GM18526 (cell line): ENCODE measurements around the gene ANKRD28.

ENCODE experiments used
- POLR2A ChIP-seq: IDR thresholded peaks from 3 replicates; pipeline ENCODE4 v1.6.1; 2011; ENCODE audit not compliant: insufficient read length; ENCODE audit errors: extremely low read depth

Gene ANKRD28

DNA sequence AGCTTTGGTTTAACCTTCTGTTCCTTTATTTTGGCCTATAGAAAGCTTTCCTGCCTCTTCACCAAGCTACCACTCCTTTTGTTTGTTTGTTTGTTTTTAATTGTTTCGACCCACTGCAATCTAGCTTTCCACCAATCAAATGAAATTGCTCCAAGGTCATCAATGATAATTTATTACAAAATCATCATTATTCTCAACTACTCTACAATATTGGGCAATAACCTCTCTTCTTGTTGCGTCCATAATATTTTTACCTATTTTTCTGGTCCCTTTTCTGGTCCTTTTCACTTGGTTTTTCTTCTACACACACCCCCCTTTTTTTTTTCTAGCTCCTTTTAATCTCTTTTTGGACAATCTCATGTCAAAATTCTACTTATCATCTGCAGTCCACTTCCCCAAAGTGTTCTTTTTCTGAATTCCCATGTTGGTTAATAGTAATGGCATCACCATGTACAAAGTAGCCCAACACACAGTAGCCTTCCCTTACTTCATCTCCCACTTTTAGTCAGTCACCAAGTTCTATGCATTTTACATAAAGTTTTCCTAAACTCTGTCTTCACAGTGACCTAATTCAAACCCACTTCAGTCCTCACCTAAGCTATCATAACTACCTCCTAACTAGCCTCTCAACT lies 11.0 kb upstream of the ANKRD28 start:
- TF ChIP-seq POLR2A: no peak

GRCh38 chr3:15805756-15806266 lies 8.0 kb upstream of the ANKRD28 start:
- TF ChIP-seq POLR2A: no peak

- no peak for TF ChIP-seq POLR2A
Observed at GRCh38 chr3:15804553-15805095, 6.8 kb upstream of the ANKRD28 start.

DNA sequence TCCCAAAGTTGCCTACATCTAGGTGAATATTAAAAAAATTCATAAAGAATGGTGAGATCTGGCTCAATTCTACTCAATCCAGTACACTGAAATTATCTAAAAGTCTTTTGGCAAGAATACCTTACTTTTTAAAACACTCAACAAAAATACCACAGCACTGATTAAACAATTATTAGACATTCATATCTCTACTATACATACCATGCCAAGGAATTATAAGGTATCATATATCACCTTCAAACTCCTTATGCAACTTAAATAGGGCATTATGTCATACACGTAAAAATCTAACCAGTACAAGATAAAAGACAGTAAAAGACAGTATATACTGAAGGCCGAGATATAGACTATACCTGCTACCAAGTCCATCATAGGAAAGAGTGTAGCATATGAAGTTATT lies 6.1 kb upstream of the ANKRD28 start:
- no peak for TF ChIP-seq POLR2A

DNA sequence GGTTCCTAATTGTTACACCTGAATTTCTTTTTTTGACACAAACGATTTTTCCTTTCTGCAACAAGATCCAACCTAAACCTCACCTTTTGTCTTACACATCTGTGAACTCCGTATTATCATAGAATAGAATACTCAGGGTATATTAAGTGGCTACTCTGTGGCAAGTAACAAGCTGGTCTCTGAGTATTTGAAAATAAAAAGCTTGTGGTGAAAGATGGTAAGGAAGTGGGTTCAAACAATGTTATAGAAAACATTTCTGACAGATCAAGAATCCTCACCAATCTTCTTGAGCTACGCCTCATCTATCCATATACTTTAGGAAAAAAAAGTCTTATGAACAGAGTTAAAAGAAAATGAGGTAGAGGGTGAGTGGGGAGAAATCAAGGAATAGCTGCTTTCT lies 3.5 kb upstream of the ANKRD28 start:
- no peak for TF ChIP-seq POLR2A

DNA sequence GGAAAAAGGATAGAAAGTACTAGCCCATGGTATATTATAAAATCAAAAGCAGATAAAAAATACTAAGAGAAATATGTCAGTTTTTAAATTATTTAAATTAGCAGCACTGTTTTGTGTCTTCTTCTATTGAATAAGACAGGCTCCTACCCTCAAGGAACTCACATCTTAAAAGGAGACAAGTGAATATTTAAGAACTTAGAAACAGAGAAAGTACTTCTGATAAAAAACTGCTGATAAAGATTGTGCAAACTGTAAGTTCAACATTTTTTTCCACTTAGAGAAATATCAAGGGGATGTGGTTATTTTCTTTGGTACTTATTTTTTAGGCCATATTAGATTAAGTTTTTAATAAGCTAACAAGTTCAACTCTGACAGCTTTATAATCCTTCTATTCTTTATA lies 3.0 kb upstream of the ANKRD28 start:
- no peak for TF ChIP-seq POLR2A

DNA sequence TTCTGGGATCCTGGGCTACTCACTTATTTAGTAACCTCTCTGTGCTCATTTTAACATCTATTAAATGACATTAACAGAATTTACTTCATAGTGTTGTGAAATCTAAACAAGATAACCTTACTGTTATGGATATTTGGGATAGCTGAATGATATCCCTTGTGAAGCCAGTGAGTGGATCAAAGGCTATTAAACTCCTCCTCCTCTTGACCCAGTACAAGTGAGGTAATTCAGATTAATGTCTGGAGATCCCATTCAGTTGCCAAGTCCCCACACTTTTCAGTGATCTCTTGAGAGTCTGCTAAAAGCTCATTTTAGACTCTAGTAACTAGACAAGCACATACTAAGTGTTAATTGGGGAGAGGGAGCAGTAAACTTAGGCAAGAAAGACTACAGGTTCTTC lies 2.5 kb upstream of the ANKRD28 start:
- TF ChIP-seq POLR2A: no peak

GRCh38 chr3:15798533-15799245 lies 910 bp upstream of the ANKRD28 start:
- TF ChIP-seq POLR2A: no peak

DNA sequence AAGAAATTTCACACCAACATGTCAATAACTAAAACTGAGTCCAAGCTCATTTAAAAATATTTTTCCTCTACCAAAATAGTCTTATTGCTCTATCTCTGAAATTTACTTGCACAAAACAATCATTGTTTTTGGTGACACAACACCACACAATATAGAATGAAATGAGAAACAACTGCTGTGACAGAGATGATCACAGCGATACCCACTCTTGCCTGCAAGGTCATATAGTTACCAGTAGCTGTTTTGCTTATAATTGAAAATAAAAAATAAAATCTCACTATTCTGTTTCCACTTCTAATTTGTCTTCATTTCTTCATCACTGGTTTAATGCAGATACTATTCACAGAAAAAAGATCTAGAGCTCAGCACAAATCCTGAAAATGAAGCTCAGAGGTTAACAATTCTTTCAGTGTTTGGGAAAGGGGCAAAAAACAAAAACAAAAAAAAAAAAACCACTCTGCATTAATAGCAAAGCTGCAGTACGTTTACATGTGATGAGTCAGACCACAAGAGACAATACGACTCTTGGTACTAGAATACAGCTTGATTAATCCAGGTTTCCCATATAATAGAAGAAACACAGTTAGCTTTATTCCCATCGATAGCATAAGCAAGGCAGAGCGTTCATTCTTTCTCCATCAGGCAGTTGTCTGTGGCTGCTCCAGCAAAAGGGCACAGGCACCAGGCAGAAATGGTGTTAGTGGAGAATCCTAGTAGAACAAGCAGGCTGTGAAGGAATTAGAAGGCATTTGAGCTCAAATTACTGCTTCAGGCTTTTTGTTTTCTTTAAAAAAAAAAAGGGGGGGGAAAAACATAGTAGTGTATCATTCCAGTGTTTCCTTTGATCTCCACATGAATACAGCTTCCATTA lies 773 bp downstream of the ANKRD28 start:
- no peak for TF ChIP-seq POLR2A

- no peak for TF ChIP-seq POLR2A
Observed at GRCh38 chr3:15796331-15796730, 1.4 kb downstream of the ANKRD28 start.

- no peak for TF ChIP-seq POLR2A
Observed at GRCh38 chr3:15795651-15796308, 2.0 kb downstream of the ANKRD28 start.

GRCh38 chr3:15794842-15795650 lies 2.7 kb downstream of the ANKRD28 start:
- TF ChIP-seq POLR2A: no peak

GRCh38 chr3:15794303-15794771 lies 3.4 kb downstream of the ANKRD28 start:
- TF ChIP-seq POLR2A: no peak

- no peak for TF ChIP-seq POLR2A
Observed at GRCh38 chr3:15791525-15791924, 6.3 kb downstream of the ANKRD28 start.
